ENCODE measurements around the gene ROBO1.

GRCh38 chr3:79424811-79425210 lies 343.0 kb downstream of the ROBO1 start:
- TF ChIP-seq CTCF (IDR thresholded peaks at IDR 0.05; ENCODE audit: low read length): no peak
- no peak for TF ChIP-seq EZH2 (optimal IDR thresholded peaks at IDR 0.05; ENCODE audit: low read depth, low read length)
- TF ChIP-seq EZH2phosphoT487 (IDR thresholded peaks at IDR 0.05; ENCODE audit: low read length): no peak

Measured in MM.1S (cell line).